Fibroblast of mammary gland (primary cell): ENCODE results near the gene CASTOR1.

Source experiments
- DNase-seq: peaks from one replicate; pipeline ENCODE4 v3.0.0-alpha.2; 2010; ENCODE audit warnings: low read depth
- H3K4me3 ChIP-seq: 2 replicates; pipeline ENCODE4 v1.5.1; 2011; ENCODE audit warnings: low read depth, mild to moderate bottlenecking, low read length, moderate library complexity; ENCODE audit not compliant: control insufficient read depth
- CTCF ChIP-seq: conservative IDR thresholded peaks from 2 replicates; pipeline ENCODE4 v1.5.1; 2011; ENCODE audit warnings: low read depth, low read length, inconsistent platforms; ENCODE audit not compliant: control insufficient read depth, insufficient read depth

CASTOR1 gene

DNA sequence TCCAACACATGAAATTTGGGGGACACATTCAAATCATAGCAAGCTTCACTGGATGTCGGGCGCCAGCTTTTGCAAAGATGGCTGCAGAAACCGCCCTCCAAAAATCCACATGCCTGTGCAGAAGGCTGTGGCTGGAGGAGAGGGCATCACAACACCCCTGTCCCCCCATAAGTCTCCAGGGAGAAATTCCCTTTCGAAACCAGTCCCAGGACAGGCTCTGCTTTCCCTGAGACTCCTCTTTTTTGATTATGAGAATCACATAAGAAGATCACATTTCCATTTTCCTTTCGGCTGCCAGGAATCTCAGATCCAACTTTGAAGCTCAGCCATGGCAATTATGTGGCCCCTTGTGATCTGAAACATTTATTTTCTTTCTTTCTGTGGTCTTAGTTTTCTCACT, 52.4 kb downstream of the CASTOR1 start:
- no peak for TF ChIP-seq CTCF
- H3K4me3 ChIP-seq, result no peak overlapping the region
- DNase-seq, result no peak

- TF ChIP-seq CTCF, result no peak
- no peak overlapping the region for H3K4me3 ChIP-seq
- DNase-seq, result no peak
Measured at GRCh38 chr22:30235687-30236170, 53.6 kb downstream of the CASTOR1 start.
